NCI-H1048 (cell line): ENCODE results near the gene RNF151.
A peak's percentile ranks its signal among the peaks of the same experiment; 100 is the strongest.

Experiments used
- DNase-seq: peaks from one replicate; lab custom pipeline; 2025; lab: John Stamatoyannopoulos, UW

RNF151 gene

DNA sequence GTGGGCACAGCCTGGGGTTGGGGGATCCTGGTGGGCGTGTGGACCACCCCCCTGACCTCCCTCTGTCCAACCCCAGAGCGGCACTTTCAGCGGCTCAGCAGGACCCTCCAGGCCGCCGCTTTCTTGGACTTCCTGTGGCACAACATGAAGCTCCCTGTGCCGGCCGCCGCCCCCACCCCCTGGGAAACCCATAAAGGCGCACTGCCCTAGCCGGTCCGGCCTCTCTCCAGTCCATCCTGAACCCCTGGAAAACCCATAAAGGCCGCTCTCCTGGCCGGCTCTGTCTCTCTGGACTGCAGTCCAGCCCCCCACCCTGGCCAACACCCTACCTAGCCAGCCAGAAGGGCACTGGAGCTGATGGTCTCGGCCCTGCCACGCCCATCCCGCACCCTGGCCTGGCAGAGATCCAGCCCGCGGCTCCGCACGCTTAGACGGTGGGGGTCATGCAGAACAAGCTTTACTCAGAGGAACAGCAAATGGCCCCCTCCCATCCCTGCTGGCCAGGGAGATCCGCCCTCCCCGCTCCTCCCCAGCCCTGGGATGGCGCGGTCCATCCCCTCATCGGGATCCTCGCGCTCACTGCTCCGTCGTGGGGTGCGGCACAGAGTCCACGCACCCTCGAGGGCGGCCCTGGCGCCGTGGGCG lies 11.9 kb downstream of the RNF151 start:
- no peak for DNase-seq

DNA sequence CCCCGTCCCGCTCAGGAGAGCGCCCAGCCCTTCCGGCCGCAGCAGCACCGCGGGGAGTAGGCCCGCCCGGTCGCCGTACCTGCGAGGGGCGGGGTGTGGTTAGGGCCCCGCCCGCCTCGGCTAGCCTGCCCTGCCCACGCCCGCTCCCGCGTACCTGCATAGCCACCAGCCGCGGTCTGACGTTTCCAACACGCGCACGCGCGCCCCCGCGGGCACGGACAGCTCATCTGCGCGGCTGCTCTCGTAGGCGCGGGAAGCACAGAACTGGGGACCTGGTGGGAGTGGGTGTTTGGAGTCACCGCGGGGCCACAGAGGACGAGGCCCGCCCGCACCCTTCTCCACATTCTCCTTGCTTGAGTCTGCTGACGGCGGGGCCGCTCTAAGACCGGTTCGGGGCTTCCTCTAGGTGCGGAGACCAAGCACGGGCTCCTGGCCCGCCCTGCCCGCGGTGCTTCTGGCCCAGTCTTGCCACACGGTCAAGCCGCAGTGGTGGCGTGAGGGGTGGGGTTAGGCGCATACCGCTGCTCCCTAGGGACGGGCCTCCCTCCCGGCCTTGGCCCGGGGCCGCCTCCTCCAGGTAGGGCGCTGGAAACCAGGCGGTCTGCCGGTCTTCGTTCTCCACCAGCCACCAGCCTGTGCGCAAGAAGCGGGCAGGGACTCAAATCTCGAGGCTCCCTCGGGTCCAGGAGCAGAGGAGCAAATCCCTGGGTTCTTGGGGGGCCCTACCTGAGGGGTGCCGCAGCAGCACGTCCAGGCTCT lies 12.8 kb downstream of the RNF151 start:
- DNase-seq = peak; percentile 8

DNA sequence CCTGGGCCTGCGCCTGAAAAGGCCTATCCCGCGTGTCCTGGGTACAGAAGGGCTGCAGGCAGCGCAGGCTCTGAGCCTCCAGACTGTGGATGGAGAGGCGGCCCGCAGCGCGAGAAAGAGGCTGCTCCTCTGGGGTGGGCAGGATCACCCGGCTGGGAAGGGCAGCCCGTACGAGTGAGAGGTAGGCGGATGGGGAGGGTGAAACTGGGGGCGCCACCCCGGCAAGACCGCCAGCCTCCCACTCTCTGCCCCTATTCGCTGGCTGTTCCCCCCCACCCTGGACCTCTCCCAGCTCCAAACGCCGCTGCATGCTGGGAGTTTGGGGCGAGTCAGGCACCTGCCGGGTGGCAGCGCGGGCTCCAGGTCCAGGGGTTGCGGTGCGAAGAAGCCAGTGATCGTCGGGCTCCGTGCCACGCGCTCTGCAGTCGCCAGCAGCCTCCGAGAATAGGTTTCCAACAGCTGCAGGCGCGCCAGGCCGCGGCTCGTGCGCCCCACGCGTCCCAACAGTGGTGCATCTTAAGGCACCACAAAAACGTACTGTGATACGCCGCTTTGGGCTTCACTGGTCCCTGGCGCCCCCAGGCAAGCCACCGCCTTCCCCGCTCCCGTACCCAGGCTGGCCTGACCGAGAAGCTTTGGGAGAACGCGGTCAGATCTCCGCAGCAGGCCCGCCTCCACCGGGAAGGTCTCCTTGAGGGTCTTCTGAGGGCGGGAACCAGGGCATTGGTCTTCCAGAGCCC lies 13.5 kb downstream of the RNF151 start:
- DNase-seq = no peak

DNA sequence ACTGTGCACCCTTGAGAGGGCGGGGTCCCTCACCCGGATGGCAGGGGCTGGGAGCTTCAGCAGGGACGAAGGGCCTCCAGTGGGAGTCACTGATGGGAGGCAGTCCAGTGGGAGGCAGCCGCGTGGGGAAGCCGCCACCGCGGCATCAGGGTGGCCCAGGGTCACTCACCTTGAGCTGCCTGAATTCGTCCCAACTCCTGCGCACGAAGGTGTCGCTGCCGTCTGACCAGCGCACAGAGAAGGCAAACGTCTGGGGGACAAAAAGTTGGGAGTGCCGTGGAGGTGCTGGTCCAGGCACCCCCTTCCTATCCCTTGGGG lies 14.1 kb downstream of the RNF151 start:
- no peak for DNase-seq

DNA sequence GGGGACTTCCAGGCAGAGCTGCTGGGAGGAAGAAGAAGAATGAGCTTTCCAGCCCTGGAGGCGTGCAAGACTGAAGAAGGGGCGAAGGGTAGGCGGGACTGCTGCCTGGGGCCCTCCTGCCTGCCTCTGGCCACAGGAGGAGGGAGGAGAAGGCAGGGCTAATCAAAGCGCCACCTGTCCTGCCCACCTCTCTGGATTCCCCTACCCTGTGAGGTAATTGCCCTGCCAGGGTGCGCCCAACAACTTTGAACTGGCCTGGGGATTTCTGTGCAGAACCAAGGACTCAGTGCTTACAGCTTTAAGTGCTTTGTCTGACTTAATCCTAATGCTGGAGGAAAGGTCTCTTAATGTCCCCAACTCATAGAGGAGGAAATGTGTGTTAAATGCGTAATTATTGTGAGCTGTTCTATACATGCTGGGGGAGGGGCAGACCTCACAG lies 14.8 kb downstream of the RNF151 start, which contains the start of gene NOXO1:
Gene NOXO1 (minus strand): TSS at position 72 of the 439 bp plus-strand sequence. CDS start 290 bp downstream, outside the sequence.
- DNase-seq = no peak

DNA sequence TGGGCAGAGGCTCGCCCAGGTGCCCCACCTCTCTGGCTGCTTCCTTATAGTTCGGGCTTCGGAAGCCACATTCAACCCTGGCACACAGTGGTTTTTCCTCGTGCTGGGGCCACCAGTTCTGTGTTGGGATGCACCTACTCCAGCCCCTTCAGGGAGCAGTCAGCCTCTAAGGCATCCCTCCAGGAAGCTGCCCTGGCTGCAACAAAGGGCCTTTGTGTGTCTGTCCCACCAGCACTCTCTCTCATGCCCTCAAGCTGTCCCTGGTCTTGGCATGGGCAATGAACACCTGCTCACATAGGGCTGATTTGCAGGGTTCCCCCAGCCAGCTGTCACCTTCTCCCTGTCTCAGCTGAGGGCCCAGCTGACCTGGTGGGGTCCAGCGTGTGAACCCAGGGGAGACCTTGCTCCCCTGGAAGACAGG lies 15.4 kb downstream of the RNF151 start:
- no peak for DNase-seq

DNA sequence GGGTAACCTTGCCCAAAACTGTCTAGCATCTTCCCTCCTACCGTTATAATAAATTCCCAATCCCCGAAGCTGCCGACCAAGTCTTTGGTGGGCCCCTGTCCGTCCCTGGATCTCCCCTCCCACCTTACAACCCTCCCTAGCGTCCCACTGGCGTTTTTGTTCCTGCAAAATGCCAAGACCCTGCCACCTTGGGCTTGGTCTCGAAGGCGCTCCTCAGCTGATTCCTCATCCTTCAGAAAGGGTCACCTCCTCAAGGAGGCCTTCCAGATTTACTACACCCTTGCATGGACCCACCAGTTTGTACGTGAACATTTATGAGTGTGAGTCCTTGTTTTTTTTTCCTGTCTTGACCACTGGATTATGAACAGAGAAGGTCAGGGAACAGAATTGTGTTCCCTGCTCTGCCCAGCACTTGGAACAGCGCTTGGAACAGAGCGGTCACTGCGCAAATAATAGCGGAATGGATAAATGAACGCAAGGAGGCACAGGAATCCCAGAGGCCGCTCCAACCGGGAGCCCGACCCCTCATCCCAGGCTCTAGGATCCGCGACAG lies 16.4 kb downstream of the RNF151 start:
- DNase-seq = no peak

DNA sequence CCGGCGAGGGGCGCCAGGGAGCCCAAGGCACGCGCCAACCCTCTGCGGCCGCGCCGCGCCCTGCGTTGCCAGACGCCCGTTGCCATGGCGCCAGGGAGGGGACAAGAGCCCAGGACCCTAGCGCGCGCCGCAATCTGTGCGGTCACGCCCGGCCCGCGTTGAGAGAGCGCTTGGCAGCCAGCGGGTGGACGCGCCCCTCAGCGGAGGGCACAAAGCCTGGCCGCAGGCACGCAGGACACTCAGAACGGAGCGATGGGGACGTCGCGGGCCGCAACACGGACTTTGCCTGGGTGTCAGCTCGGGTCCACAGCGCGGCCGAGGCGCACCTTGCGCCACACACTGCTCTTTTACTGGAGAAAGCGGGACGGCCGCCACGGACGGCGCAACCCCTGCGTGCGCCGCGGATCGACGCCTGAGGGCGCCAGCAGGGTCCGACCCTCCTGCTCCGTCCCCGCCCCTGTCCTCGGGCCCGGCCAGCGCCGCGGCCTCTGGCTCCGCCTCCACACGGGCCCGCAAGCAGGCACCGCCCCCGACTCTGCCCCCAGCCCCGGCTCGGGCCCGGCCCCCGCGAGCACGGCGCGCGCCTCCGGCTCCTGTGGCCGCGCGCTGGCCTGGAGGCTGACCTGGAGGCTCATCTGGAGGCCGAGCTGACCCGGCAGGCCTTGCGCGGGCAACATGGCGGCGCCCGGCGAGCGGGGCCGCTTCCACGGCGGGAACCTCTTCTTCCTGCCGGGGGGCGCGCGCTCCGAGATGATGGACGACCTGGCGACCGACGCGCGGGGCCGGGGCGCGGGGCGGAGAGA lies 17.1 kb downstream of the RNF151 start, which contains the start of gene GFER:
Gene GFER (plus strand): TSS at position 650 of the 803 bp plus-strand sequence. CDS start 26 bp downstream, at position 676.
- DNase-seq = peak; percentile 5

DNA sequence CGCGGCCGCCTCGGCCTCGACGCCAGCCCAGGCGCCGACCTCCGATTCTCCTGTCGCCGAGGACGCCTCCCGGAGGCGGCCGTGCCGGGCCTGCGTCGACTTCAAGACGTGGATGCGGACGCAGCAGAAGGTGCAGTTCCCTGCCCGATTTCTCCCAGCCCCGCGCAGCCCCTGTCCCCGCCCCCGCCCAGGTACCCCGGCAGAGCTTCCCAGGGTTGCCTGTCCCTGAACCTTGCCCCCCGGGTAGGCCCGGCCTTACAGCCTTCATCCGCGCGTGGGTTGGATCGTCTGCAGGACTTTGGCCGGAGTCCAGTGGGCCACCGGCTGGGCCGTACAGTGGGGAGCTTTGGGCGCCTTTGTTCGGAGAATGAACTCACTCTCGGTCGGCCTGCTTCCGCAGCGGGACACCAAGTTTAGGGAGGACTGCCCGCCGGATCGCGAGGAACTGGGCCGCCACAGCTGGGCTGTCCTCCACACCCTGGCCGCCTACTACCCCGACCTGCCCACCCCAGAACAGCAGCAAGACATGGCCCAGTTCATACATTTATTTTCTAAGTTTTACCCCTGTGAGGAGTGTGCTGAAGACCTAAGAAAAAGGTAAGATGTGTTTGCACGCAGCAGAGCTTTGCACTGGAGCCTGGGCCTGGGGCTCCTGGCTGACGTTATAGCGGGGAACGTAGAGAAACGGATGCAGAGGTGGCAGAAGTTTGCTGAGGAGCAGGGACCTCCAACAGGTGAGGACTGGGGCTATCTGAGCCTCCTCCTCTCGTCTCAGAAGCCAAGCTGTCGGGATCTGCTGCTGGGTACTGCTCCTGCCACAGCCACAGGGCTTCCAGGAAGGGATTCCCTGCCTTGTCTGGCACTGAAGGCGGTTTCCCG lies 17.9 kb downstream of the RNF151 start:
- DNase-seq = no peak

DNA sequence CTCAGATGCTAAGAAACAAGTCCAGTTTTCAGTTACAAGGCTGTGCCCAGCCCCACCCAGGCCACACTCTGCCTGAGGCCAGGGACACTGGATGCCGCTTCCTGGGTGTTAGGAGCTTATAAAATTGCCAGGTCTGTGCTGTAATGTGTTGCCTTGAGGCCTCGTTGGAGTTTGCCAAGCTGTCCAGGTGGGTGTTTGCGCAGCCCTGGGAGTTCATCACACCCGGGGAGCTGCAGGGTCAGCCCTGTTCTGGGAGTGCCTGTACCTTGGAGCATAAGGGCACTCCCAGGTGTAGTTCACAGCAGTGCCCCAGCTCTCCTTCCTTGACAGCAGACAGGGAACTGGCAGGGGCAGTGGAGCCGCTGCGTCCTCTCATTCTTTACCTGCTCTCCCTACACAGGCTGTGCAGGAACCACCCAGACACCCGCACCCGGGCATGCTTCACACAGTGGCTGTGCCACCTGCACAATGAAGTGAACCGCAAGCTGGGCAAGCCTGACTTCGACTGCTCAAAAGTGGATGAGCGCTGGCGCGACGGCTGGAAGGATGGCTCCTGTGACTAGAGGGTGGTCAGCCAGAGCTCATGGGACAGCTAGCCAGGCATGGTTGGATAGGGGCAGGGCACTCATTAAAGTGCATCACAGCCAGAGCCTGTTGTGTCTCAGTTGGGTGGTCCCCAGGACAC lies 19.0 kb downstream of the RNF151 start:
- DNase-seq = no peak

DNA sequence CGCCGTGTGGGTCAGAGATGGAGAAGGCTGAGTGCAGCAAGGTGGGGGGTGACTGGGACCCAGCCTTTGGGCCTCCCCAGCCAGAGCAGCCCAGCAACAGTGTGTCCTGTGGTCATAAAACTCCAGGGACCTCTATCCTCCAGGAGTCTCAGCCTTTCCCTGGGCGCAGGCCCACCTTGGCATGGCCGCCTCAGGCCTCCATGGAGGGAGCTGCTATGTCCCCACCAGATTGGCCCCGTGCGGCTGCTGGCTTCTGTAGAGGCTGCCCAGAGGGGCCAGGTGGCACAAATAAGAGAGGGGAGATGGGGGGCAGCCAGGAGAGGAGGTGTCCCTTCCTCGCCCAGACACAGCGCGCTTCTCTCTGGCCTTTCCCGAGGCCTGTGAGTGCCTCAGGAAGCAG lies 20.5 kb downstream of the RNF151 start:
- DNase-seq = no peak

DNA sequence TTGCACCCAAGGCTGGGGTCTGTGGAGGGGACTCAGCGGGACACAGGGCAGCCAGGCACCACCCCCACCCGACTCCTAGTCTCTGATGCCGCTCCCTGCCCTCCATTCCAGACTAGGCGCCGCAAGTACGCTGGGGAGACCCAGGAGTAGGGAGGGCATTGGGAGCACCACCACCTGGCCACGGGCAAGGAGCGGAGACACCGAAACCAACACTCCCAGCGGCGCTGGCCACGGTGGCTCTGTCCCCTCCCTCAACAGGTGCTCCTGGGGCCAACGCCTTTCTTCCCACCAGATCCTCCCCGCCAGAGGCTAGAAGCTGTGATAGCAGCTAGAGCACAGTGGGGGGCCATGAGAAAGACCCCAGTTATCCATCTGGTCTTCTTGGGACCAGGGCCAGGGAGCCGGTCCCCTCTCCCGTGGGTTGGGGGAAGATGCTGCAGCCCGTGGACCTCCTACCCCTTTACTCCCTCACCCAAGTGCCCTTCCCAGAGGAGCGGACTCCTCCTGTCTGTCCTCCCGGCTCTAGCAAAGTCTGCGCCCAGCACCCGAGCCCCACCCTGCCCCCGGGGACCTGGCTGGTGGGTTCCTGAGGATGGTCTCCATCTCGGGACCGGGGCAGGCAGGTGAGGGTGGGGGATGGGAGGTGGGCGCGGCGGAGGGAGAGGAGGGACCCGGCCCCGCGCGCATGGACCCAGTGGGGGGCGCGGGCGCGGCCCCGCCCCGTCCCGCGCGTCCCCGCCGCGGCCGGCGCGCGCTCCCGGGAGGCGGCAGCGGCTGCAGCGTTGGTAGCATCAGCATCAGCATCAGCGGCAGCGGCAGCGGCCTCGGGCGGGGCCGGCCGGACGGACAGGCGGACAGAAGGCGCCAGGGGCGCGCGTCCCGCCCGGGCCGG lies 22.8 kb downstream of the RNF151 start, which contains the start of gene SYNGR3:
Gene SYNGR3 (plus strand): TSS at position 762 of the 892 bp plus-strand sequence. CDS start 133 bp downstream, outside the sequence.
- DNase-seq = no peak

DNA sequence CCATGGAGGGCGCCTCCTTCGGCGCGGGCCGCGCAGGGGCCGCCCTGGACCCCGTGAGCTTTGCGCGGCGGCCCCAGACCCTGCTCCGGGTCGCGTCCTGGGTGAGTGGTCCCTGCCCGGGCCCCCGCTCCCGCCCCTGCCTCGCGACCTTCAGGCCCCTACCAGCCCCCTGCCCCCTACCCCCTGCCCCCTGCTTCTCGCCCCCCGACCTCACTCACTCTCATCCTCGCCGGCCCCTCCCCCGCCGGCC lies 23.4 kb downstream of the RNF151 start:
- DNase-seq = no peak

DNA sequence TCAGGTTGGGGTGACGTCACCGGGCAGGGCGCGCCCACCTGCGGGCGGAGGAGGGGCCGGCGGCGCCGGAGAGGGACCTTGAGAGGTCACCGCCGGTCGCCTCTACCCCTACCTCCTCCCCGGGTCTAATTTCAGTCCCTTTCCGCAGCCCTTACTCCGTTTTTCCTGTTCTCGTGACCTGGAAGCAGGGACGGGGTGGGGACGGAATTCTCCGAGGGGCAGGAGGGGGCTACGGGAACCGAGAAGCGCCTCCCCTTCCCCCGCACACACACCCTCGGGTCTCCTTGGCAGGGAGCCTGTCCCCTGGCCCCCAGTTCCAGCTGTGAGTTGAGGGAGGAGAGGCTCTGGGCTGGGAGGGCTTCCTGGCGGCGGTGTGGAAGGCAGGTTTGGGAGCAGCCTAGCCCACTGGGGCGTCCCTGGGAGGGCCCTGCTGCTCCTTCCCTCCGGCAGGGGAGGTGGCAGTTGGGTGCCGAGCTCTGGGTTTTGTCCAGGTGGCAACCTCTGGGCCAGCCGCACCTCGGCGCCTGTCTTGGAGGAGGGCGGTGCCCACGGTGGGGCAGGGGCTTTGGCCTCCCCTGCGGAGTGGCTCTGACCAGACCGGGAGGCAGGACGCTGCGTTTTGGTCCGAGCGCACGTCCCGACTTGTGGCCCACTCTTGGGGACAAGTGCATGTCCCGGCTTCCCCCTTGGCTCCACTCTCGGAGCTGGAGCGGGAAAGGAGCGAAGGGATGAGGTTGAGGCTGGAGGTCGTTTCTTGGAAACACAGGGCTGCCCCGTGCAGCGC lies 23.9 kb downstream of the RNF151 start:
- no peak for DNase-seq

DNA sequence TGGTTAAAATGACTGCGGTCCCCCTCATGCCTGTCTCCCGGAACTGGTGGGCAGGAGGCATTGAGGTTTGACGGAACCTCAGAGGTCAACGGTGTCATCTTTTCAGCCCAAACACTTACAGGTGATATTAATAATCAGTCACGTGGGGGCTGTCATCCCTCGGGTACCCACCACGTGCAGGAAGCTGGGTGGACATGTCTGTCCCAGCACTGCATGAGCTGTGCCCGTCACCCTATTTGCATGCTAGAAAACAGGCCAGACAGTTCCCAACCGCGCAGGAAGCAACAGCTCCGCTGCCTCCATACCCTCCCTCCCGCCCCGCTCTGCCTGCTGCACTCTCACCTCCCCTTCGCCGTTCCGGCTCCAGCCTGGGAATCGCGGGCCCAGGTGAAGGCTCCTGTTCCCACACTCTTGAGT lies 24.5 kb downstream of the RNF151 start:
- DNase-seq = no peak

DNA sequence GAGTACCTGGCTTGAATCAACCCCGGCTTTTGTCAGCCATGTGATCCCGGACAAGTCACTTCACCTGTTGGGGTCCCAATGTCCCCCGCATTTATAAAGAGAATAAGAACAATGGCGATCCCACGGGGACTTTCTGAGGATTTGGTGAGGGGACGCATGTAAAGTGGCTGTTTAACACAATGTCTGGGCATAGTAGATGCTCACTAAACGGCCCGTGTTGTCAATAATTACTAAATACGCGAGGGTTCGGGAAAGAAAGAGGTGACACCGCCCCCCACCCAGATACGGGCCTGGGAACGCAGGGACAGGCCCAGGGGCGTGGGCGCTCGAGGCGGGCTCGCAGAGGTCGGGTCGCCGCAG lies 24.9 kb downstream of the RNF151 start:
- DNase-seq = no peak

DNA sequence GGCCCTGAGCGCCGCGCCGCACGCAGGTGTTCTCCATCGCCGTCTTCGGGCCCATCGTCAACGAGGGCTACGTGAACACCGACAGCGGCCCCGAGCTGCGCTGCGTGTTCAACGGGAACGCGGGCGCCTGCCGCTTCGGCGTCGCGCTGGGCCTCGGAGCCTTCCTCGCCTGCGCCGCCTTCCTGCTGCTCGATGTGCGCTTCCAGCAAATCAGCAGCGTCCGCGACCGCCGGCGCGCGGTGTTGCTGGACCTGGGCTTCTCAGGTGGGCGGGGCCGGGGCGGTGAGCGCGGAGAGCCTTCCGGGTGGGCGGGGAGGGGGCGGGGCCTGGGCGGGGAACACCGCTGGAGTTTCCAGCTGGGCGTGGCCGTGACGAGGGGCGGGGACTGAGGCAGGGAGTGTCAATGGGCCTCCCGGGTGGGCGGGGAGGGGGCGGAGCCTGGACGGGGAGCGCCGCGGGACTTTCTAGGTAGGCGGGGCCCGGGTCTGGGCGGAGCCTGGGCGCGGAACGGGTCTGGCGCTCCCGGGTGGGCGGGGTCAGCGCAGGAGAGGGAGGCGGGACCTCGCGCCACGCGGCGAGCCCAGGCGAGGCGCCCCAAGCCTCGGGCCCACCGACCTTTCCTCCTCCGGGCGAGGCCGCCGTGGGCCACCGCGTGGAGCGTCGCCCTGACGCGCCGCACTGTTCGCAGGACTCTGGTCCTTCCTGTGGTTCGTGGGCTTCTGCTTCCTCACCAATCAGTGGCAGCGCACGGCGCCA lies 25.5 kb downstream of the RNF151 start:
- peak; percentile 63 for DNase-seq
